SU-DHL-6 (cell line): ENCODE results near the gene TMTC1.

Source experiments
- CTCF ChIP-seq: fragments of 200-600 bp; sonication (generic); IDR thresholded peaks from one replicate; pipeline ENCODE4 v1.5.1; 2017; ENCODE audit warnings: antibody characterized with exemption, mild to moderate bottlenecking, low read length, moderate library complexity; ENCODE audit not compliant: insufficient read depth, poor library complexity, severe bottlenecking
- EZH2phosphoT487 ChIP-seq: fragments of 200-600 bp; sonication (generic), shearing (Covaris generic); conservative IDR thresholded peaks from 2 replicates; pipeline ENCODE4 v1.6.1; 2018; ENCODE audit warnings: mild to moderate bottlenecking, antibody characterized with exemption, low read length, moderate library complexity, mixed read lengths

DNA sequence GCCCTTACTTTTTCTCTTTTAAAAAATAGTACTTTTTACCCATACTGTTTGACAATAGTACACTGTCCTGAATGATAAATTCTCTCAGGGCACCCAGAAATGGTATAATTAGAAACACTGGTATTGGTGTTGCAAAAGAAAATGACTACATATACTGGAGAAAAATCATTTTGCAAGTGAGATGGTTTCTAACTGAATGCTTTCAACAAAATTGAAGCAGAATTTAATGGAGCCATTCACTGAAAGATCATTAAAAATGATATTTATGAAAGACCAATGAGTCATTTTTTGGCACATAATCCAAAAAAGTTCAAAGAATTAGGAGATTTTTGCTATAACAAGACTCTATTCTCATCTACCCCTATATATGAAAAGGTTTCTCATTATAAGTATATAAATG lies 68.8 kb downstream of the TMTC1 start:
- TF ChIP-seq EZH2phosphoT487, result no peak
- no peak for TF ChIP-seq CTCF
